MM.1S (cell line): ENCODE measurements around the gene LGR4.

Source experiments
- DNase-seq: peaks from one replicate; pipeline ENCODE4 v3.0.0-alpha.2; 2015
- H2AFZ ChIP-seq: fragments of 300-600 bp; sonication (generic); 2 replicates; pipeline ENCODE4 v1.6.0; 2016; ENCODE audit warnings: antibody characterized with exemption, low read length
- H3F3A ChIP-seq: fragments of 300-600 bp; sonication (generic); 2 replicates; pipeline ENCODE4 v1.6.1; 2016; ENCODE audit warnings: mild to moderate bottlenecking, antibody characterized with exemption, low read length, moderate library complexity, mixed read lengths; ENCODE audit not compliant: insufficient read depth
- H3K27ac ChIP-seq: fragments of 300-600 bp; sonication (generic); 2 replicates; pipeline ENCODE4 v1.5.1; 2016; ENCODE audit warnings: mild to moderate bottlenecking, low read length
- H3K27me3 ChIP-seq: fragments of 300-600 bp; sonication (generic); replicated peaks from 2 replicates; pipeline ENCODE4 v1.6.0; 2016; ENCODE audit warnings: low read length; ENCODE audit not compliant: insufficient read depth
- H3K36me3 ChIP-seq: fragments of 300-600 bp; sonication (generic); replicated peaks from 2 replicates; pipeline ENCODE4 v1.6.1; 2016; ENCODE audit warnings: mild to moderate bottlenecking, low read length, mixed read lengths; ENCODE audit not compliant: insufficient read depth
- H3K4me1 ChIP-seq: fragments of 300-600 bp; sonication (generic); 2 replicates; pipeline ENCODE4 v1.6.1; 2016; ENCODE audit warnings: low read length, mixed read lengths
- H3K4me2 ChIP-seq: fragments of 300-600 bp; sonication (generic); 2 replicates; pipeline ENCODE4 v1.6.0; 2016; ENCODE audit warnings: low read depth, low read length
- H3K4me3 ChIP-seq: fragments of 300-600 bp; sonication (generic); 2 replicates; pipeline ENCODE4 v1.5.1; 2016; ENCODE audit warnings: low read length, mixed read lengths
- H3K79me2 ChIP-seq: fragments of 300-600 bp; sonication (generic); 2 replicates; pipeline ENCODE4 v1.6.1; 2016; ENCODE audit warnings: mixed run types, low read length, mixed read lengths
- H3K9ac ChIP-seq: fragments of 300-600 bp; sonication (generic); 2 replicates; pipeline ENCODE4 v1.6.1; 2016; ENCODE audit warnings: low read length, mixed read lengths
- H3K9me2 ChIP-seq: fragments of 300-600 bp; sonication (generic); replicated peaks from 2 replicates; pipeline ENCODE4 v1.6.1; 2016; ENCODE audit warnings: mild to moderate bottlenecking, low read length, mixed read lengths; ENCODE audit not compliant: insufficient read depth
- H3K9me3 ChIP-seq: fragments of 300-600 bp; sonication (generic); replicated peaks from 2 replicates; pipeline ENCODE4 v1.6.1; 2016; ENCODE audit warnings: mild to moderate bottlenecking, low read length, mixed read lengths; ENCODE audit not compliant: insufficient read depth
- H4K20me1 ChIP-seq: fragments of 300-600 bp; sonication (generic); 2 replicates; pipeline ENCODE4 v1.6.1; 2016; ENCODE audit warnings: mild to moderate bottlenecking, low read length, moderate library complexity, mixed read lengths; ENCODE audit not compliant: insufficient read depth
- CTCF ChIP-seq: fragments of 300-600 bp; sonication (generic); IDR thresholded peaks from 2 replicates; pipeline ENCODE4 v1.5.1; 2016; ENCODE audit warnings: antibody characterized with exemption, low read length, mixed read lengths
- EZH2 ChIP-seq: fragments of 300-600 bp; sonication (generic); optimal IDR thresholded peaks from 2 replicates; pipeline ENCODE3; 2017; ENCODE audit warnings: low read depth, mild to moderate bottlenecking, antibody characterized with exemption, low read length, mixed read lengths
- EZH2phosphoT487 ChIP-seq: fragments of 300-600 bp; sonication (generic); IDR thresholded peaks from 2 replicates; pipeline ENCODE4 v1.6.1; 2018; ENCODE audit warnings: antibody characterized with exemption, low read length

The LGR4 gene

DNA sequence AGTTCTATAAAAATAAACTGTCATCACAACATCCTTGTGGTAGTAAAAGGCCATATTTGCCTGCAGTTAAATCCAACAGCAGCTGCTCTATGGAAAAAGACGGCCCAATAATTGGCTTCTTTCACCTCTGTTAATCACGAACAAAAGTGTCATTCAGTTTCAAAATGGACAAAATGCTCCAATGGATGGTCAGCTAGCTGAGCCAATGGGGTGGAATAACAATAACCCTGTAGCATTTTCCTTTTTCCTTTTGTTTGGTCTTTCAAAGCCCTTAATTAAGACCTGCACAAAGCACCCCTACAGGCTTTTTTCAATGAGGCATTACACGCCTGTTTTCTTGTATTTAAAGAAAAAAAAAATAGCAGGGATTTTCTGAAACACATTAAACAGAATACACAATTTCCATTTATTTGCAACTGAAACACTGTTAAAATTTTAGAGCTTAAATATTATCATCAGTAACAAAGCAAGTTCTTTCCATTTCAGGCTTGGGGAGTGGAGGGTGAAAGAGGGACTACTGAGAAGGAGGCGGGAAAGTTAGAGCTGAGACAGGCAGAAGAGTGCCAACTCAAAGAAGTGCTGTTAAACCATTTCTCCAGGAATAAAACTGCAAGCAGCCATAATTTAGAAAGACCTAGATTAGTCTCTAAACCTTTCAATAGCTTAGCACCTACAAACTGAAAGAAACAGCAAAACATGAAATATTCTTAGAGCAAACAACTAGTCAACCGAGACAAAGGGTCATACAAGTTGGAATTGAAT, 28.7 kb downstream of the LGR4 start:
- H3K27ac ChIP-seq = no peak overlapping the region
- TF ChIP-seq EZH2phosphoT487 (no peak), CTCF (no peak), EZH2 (no peak)
- H3K27me3 ChIP-seq = no peaks in the 10 kb centered on the region
- H3F3A ChIP-seq = no peaks in the 10 kb centered on the region
- H3K9me3 ChIP-seq = no peaks in the 10 kb centered on the region
- no peaks in the 10 kb centered on the region for H3K79me2 ChIP-seq
- no peak overlapping the region for H3K9ac ChIP-seq
- no peaks in the 10 kb centered on the region for H3K36me3 ChIP-seq
- no peak overlapping the region for H3K4me3 ChIP-seq
- no peaks in the 10 kb centered on the region for H3K9me2 ChIP-seq
- DNase-seq = no peak
- no peaks in the 10 kb centered on the region for H3K4me1 ChIP-seq
- no peak overlapping the region for H2AFZ ChIP-seq
- no peaks in the 10 kb centered on the region for H4K20me1 ChIP-seq
- no peak overlapping the region for H3K4me2 ChIP-seq

DNA sequence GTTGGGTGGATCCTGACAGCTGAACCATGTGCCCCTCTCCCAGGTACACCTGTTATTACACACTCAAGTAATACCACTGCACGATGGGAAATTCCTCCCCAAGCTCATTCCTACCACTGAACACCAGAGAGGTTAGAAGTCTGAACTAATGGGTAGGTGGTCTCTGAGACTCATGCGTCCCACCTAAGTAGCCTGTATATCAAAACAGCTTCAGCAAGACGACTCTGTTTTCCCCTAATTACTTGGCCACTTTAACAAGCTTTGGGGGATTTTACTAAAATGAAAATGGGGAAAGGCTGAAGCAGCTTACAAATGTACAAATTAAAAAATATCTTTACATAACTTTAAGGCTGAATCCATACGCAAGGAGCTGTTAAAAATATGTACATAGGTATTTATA, 29.4 kb downstream of the LGR4 start:
- H3K9me3 ChIP-seq = no peaks in the 10 kb centered on the region
- H3K27ac ChIP-seq = no peak overlapping the region
- H3K36me3 ChIP-seq = no peaks in the 10 kb centered on the region
- DNase-seq = no peak
- no peaks in the 10 kb centered on the region for H3K4me1 ChIP-seq
- H3K4me2 ChIP-seq = no peak overlapping the region
- no peaks in the 10 kb centered on the region for H3K79me2 ChIP-seq
- no peak overlapping the region for H3K4me3 ChIP-seq
- no peaks in the 10 kb centered on the region for H3K9me2 ChIP-seq
- no peaks in the 10 kb centered on the region for H4K20me1 ChIP-seq
- no peak overlapping the region for H2AFZ ChIP-seq
- TF ChIP-seq EZH2phosphoT487 (no peak), EZH2 (no peak), CTCF (no peak)
- no peak overlapping the region for H3K9ac ChIP-seq
- no peaks in the 10 kb centered on the region for H3K27me3 ChIP-seq
- no peaks in the 10 kb centered on the region for H3F3A ChIP-seq

- Histone ChIP-seq H3K9me3 (no peaks in the 10 kb centered on the region), H3K79me2 (no peaks in the 10 kb centered on the region), H4K20me1 (no peaks in the 10 kb centered on the region), H3K9ac (no peak overlapping the region), H3K4me3 (no peak overlapping the region), H3K36me3 (no peaks in the 10 kb centered on the region), H3K4me1 (no peaks in the 10 kb centered on the region), H3F3A (no peaks in the 10 kb centered on the region), H3K27me3 (no peaks in the 10 kb centered on the region), H3K4me2 (no peak overlapping the region), H3K27ac (no peak overlapping the region), H3K9me2 (no peaks in the 10 kb centered on the region), H2AFZ (no peak overlapping the region)
- no peak for TF ChIP-seq CTCF
- TF ChIP-seq EZH2 = no peak
- TF ChIP-seq EZH2phosphoT487 = no peak
- DNase-seq = no peak
Measured at GRCh38 chr11:27440090-27440489, 32.5 kb downstream of the LGR4 start.
